ENCODE results near the gene TMEM141.
A peak's percentile ranks its signal among the peaks of the same experiment; 100 is the strongest.

TMEM141 gene

GRCh38 chr9:136790640-136791515 lies at the start of gene TMEM141:
Gene TMEM141, plus strand, starts transcription at chr9:136791344. Its CDS starts 27 bp downstream, at chr9:136791371.
- DNase-seq = peak; percentile 91

DNA sequence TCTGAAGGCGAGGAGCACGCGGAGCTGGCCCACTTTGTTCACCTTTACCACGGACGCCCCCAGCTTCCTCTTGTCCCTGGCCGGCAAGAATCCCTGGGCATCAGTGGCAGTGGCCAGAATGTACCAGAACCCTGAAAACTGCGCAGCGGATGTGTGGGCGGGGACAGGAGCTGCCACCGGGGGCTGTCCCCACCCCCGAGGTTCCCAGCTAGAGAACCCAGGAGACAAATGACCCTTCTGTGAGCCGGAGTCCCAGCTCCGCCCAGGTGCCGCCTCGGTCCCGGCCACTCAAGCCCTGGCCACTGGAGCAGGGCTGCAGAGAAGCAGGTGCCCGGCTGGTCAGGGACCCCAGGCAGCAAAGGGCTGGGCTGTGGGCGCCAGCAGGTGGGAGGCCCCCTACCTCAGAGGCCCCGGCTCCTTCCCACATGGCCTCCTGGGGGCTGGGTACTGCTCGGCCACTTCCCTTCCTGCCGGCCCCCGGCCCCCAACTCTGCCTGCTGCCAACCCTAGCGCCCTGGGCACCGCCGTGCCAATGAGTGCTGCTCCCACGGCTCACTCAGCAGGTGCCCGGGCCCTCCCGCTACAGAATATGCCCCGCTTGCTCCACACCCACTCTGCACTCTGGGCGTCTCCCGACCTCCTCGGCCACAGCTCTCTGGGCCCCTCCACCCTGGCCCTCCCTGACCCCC lies 49.1 kb upstream of the TMEM141 start:
- no peak for DNase-seq

- DNase-seq = no peak
Measured at GRCh38 chr9:136742591-136743391, 48.4 kb upstream of the TMEM141 start, which contains the start of gene LCN10. Gene LCN10, minus strand, starts transcription at chr9:136742940. Its CDS starts 37 bp downstream, at chr9:136742903.

GRCh38 chr9:136743639-136744211 lies 47.4 kb upstream of the TMEM141 start:
- no peak for DNase-seq

GRCh38 chr9:136744773-136745172 lies 46.4 kb upstream of the TMEM141 start:
- DNase-seq = no peak

- DNase-seq = no peak
Measured at GRCh38 chr9:136745389-136746154, 45.6 kb upstream of the TMEM141 start.

DNA sequence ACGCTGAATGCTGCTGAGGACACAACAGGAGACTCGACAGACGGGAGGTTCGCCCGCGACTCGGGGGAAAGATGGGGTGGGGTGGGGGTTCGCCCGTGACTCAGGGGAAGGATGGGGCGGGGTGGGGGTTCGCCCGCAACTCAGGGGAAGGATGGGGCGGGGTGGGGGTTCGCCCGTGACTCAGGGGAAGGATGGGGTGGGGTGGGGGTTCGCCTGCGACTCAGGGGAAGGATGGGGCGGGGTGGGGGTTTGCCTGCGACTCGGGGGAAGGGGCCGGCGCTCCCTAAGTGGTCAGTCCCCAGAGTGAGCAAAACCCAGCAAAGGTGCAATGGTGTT lies 45.0 kb upstream of the TMEM141 start:
- DNase-seq = no peak

- DNase-seq = no peak
Measured at GRCh38 chr9:136746621-136747020, 44.5 kb upstream of the TMEM141 start.

DNA sequence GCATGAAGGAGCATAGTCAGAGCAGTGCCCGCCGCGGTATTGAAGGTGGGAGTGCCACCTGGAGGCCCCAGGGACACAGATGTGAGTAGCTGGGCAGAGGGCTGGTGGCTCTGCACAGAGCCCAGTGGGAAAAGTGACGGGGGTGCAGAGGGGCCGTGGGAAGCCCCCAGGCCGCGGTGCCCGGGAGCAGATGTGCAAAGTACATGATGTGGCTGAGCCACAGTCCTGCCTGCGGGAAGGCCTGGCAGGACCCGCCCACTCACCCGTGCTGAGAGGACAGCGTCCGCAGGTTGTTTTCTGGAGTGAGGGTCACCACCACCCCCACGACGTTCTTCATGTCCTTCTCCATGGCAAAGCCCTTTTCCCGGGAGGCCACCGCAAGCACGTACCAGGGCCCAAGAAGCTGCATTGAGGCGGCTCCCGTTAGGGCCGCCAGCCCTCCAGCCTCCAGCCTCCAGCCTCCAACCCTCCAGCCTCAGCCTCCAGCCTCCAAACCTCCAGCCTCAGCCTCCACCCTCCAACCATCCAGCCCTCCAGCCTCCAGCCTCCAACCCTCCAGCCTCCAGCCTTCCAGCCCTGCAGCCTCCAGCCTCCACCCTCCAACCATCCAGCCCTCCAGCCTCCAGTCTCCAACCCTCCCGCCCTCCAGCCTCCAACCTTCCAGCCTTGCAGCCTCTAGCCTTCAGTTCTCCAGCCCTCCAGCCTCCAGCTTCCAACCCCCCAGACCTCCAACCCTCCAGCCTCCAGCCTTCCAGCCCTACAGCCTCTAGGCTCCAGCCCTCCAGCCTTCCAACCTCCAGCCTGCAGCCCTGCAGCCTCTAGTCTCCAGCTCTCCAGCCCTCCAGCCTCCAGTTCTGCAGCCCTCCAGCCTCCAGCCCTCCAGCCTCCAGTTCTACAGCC lies 43.7 kb upstream of the TMEM141 start:
- DNase-seq = no peak

- DNase-seq = no peak
Measured at GRCh38 chr9:136748201-136748600, 42.9 kb upstream of the TMEM141 start, which contains the start of gene LCN6. Gene LCN6, minus strand, starts transcription at chr9:136748525. Its CDS starts 42 bp downstream, at chr9:136748483.

DNA sequence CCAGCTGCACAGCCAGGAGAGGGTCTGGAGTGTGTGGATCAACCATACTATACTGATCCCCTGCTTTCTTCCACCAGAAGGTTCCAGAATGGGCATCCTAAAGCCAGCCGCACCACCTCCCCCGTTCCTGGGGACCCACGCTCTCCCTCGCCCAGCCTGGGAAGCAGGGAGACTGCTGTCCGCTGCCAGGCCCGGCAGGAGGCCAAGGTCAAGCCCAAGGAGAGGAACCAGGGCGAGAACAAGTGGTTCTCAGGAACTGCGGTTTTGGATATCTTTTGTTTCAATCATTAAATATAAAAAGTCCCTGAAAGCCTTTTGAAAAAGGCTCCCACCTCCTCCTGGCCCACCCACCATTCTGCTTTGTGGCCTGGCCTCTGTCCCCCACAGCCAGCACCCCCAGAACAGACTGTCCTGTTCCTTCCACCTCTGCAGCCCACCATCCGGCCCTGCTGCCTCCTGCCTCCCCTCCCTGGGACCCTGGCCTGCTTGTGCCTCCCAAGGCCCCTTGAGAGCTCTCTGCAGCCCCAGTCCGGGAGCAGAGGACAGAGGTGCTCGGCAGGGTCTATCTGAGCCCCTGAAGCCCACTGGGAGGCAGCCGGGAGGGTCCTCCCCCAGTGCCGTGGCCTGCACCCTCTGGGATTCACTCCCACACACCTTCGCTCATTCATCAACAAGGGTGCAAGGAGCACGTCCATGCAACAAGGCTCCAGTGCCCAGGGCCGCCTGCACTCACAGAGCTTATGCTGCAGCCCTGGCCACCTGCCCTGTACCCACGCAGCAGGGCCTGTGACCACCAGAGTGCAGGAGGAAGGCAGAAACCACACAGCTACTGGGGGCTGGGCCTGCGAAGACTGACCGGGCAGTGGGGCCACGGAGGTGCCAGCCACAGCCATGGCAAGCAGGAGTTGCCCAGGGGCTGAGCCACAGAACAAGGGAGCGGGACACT lies 42.2 kb upstream of the TMEM141 start:
- DNase-seq = no peak

GRCh38 chr9:136750526-136750925 lies 40.6 kb upstream of the TMEM141 start:
- no peak for DNase-seq

GRCh38 chr9:136751244-136751643 lies 39.9 kb upstream of the TMEM141 start:
- no peak for DNase-seq

GRCh38 chr9:136751814-136752213 lies 39.3 kb upstream of the TMEM141 start:
- no peak for DNase-seq

- no peak for DNase-seq
Measured at GRCh38 chr9:136753371-136754058, 37.6 kb upstream of the TMEM141 start.

GRCh38 chr9:136754059-136754572 lies 37.0 kb upstream of the TMEM141 start:
- no peak for DNase-seq

- DNase-seq = no peak
Measured at GRCh38 chr9:136754626-136755301, 36.4 kb upstream of the TMEM141 start.
